ENCODE measurements around the gene DHH. TPM values are rescaled to one million over a fixed set of nuclear protein-coding genes. Genes with fewer than 3 reads are reported as not detected.

Gene DHH
- total RNA-seq, 1 donor from 2014 or later = 0.07 TPM

DNA sequence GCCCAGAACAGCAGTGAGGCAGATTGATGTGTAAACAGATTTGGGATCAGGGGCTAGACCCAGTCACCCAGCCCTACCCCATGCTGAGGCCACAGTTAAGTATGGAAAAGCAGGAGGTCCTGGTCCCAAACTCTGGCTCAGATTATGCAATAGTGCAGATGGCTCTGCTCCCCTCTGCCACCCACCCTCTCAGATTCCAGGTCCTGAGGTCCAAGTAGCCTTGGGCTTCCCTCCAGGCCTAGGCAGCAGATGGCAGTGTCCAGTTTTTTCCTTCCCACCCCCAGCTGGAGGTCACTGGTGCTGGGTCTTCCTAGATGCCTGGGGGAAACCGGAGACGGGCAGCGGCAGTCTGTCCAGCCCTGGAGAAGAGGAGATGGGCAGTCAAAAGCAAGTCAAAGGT is 2.8 kb upstream of the DHH start:
- no peak for DNase-seq
- H3K4me3 Mint-ChIP-seq = no peak overlapping the region
- no peaks in the 10 kb centered on the region for H3K9me3 Mint-ChIP-seq
- H3K4me1 Mint-ChIP-seq = peaks cover 13% of the 10 kb centered on the region
- no peak overlapping the region for H3K27ac Mint-ChIP-seq
- H3K27me3 Mint-ChIP-seq = peaks cover 29% of the 10 kb centered on the region
- intact Hi-C loops (cut with micrococcal nuclease) = no loop called here
- H3K36me3 Mint-ChIP-seq (ENCODE audit: low read depth) = peaks cover 36% of the 10 kb centered on the region

DNA sequence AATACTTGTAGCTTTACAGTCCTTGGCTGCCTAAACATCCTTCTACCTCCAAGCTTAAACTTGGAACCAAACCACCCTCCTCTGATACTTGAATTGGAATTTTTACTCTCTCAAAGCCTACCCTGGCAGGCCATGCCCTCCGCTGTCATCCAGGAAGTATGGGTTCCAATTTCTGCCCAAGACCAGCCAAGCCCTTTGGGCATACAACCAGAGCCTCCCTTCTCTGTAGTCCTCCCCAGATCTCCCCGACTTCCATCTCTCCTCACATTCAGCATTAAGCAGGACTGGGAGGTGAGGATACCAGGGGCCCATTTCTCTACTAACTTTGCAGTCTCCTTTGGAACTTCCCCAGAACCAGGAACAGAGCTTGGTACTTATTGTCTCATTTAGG is 369 bp upstream of the DHH start:
- intact Hi-C loops (cut with micrococcal nuclease) = loop anchor here (5.0 kb wide), 1 partner anchor 247 kb away; no protein-coding TSS in a partner anchor
- peaks cover 51% of the 10 kb centered on the region for H3K27me3 Mint-ChIP-seq
- no peaks in the 10 kb centered on the region for H3K9me3 Mint-ChIP-seq
- no peak for DNase-seq
- no peak overlapping the region for H3K4me3 Mint-ChIP-seq
- peaks cover 25% of the 10 kb centered on the region for H3K36me3 Mint-ChIP-seq (ENCODE audit: low read depth)
- no peak overlapping the region for H3K27ac Mint-ChIP-seq
- H3K4me1 Mint-ChIP-seq = peaks cover 27% of the 10 kb centered on the region

- intact Hi-C loops (cut with micrococcal nuclease) = loop anchor here (5.0 kb wide), 1 partner anchor 249 kb away; no protein-coding TSS in a partner anchor
- Mint-ChIP-seq H3K27me3 (peaks cover 55% of the 10 kb centered on the region), H3K4me3 (peak overlapping the region; percentile 26), H3K36me3 (ENCODE audit: low read depth) (peaks cover 20% of the 10 kb centered on the region), H3K9me3 (no peaks in the 10 kb centered on the region), H3K4me1 (peaks cover 32% of the 10 kb centered on the region), H3K27ac (no peak overlapping the region)
- DNase-seq = peak; percentile 65
Measured at GRCh38 chr12:49093792-49094159, 825 bp downstream of the DHH start.

- Mint-ChIP-seq H3K27me3 (peaks cover 61% of the 10 kb centered on the region), H3K4me3 (no peak overlapping the region), H3K27ac (no peak overlapping the region), H3K4me1 (peaks cover 41% of the 10 kb centered on the region), H3K36me3 (ENCODE audit: low read depth) (peaks cover 16% of the 10 kb centered on the region), H3K9me3 (no peaks in the 10 kb centered on the region)
- intact Hi-C loops (cut with micrococcal nuclease) = loop anchor here (5.0 kb wide), 1 partner anchor 249 kb away; no protein-coding TSS in a partner anchor
- DNase-seq = no peak
Measured at GRCh38 chr12:49092816-49093406, 1.7 kb downstream of the DHH start.

DNA sequence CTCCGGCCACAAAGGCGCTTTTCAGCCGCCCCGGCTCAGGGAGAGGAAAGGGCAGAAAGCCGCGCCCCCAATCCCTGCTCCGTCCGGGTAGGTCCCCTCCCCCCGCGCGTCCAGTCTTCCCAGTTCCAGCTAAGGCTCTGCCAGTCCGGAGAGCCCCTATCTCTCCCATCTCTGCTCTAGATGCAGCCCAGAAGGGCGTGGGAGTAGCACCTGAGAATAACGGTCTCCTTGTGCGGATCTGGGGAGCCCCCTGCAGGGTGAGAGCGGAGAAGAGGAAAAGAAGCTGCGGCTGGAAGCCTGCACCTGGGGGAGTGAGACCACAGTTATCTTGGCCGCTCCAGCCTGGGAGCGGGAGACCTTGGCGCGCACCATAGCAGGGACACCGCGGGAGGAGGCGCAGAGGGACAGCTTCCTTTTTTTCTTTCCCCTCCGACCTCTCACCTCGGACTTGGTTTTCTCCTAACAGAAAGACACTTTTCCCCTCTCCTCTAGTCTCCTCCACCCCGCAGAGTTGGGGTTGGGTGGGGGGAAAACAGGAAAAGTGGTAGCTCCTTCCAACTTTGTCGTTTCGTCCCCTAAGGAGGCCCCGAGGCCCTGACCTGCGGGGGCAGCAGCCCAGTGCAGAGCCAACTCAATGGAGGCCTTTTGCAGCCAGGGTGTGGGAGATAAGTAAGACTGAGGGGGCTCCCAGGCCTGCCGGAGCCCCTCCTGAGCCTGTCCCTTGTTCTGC is 2.4 kb downstream of the DHH start:
- Mint-ChIP-seq H3K4me1 (peaks cover 48% of the 10 kb centered on the region), H3K27me3 (peaks cover 61% of the 10 kb centered on the region), H3K4me3 (peak overlapping the region; percentile 68), H3K27ac (peak overlapping the region; percentile 41), H3K36me3 (ENCODE audit: low read depth) (peaks cover 14% of the 10 kb centered on the region), H3K9me3 (no peaks in the 10 kb centered on the region)
- DNase-seq = peak; percentile 87
- intact Hi-C loops (cut with micrococcal nuclease) = loop anchor here (5.0 kb wide), 1 partner anchor 250 kb away; no protein-coding TSS in a partner anchor

DNA sequence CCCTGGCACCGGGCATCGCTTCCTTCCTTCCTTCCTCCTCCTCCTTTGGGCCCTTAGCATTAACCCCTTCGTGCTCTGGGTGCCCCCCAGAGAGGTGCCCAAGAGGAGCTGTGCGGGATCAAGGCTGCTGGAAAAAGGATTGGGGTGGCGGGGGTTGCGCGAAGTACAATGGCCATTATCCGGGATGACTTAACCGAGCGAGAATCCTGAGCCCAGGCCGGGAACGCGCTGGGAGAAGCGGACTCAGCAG is 2.8 kb downstream of the DHH start:
- no peaks in the 10 kb centered on the region for H3K9me3 Mint-ChIP-seq
- peak overlapping the region; percentile 68 for H3K4me3 Mint-ChIP-seq
- H3K27me3 Mint-ChIP-seq = peaks cover 61% of the 10 kb centered on the region
- intact Hi-C loops (cut with micrococcal nuclease) = loop anchor here (1.0 to 5.0 kb wide), 3 partner anchors 95 to 251 kb away; no protein-coding TSS in a partner anchor
- peaks cover 50% of the 10 kb centered on the region for H3K4me1 Mint-ChIP-seq
- H3K36me3 Mint-ChIP-seq (ENCODE audit: low read depth) = peaks cover 14% of the 10 kb centered on the region
- no peak for DNase-seq
- peak overlapping the region; percentile 41 for H3K27ac Mint-ChIP-seq

DNA sequence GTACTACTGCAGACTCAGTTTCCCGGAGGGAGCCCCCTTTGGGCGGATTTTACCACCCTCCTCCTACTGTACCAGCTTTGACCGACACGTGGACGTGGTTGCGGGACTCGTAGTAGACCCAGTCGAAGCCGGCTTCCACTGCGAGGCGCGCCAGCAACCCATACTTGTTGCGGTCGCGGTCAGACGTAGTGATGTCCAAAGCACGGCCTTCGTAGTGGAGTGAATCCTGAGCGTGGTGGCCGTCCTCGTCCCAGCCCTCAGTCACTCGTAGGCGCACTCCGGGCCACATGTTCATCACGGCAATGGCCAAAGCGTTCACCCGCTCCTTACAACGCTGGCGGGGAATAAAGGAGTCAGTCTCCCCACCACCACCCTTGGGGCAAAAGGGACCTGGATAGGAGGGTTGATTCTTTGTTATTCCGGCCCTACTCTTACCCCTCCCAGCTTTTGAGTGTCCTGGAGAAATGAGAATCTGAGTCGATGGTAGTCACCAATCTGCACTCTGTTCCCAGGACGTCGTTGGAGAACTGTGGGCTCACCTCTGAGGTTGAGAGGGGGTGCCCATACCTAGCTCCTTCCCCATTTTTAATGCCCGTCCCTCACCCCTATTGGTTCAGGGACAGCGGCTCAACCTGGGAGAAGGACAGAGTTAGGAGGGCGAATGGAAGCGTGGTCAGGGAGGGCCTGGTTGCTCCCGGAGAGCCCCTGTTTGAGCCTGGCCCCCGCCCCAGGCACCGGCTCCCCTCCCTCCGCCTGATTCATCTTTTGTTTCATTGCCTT is 3.4 kb downstream of the DHH start:
- intact Hi-C loops (cut with micrococcal nuclease) = loop anchor here (1.0 to 5.0 kb wide), 3 partner anchors 94 to 251 kb away; no protein-coding TSS in a partner anchor
- Mint-ChIP-seq H3K4me1 (peaks cover 50% of the 10 kb centered on the region), H3K27ac (no peak overlapping the region), H3K36me3 (ENCODE audit: low read depth) (peaks cover 11% of the 10 kb centered on the region), H3K4me3 (peak overlapping the region; percentile 68), H3K9me3 (no peaks in the 10 kb centered on the region), H3K27me3 (peaks cover 61% of the 10 kb centered on the region)
- DNase-seq = peak; percentile 63

- peak; percentile 84 for DNase-seq
- Mint-ChIP-seq H3K27me3 (peaks cover 53% of the 10 kb centered on the region), H3K4me3 (peak overlapping the region; percentile 80), H3K27ac (peak overlapping the region; percentile 63), H3K4me1 (peaks cover 50% of the 10 kb centered on the region), H3K36me3 (ENCODE audit: low read depth) (peaks cover 2% of the 10 kb centered on the region), H3K9me3 (no peaks in the 10 kb centered on the region)
- intact Hi-C loops (cut with micrococcal nuclease) = loop anchor here (2.0 to 5.0 kb wide), 3 partner anchors 21 to 252 kb away; partner anchors contain the start of gene LMBR1L
Measured at GRCh38 chr12:49089821-49090773, 4.5 kb downstream of the DHH start.

GRCh38 chr12:49088932-49089330 is 5.7 kb downstream of the DHH start:
- no peak for DNase-seq
- intact Hi-C loops (cut with micrococcal nuclease) = loop anchor here (1.0 to 2.0 kb wide), 4 partner anchors 22 to 146 kb away; partner anchors contain the start of gene LMBR1L
- H3K27ac Mint-ChIP-seq = no peak overlapping the region
- H3K27me3 Mint-ChIP-seq = peaks cover 48% of the 10 kb centered on the region
- no peaks in the 10 kb centered on the region for H3K9me3 Mint-ChIP-seq
- peak overlapping the region; percentile 39 for H3K4me3 Mint-ChIP-seq
- H3K36me3 Mint-ChIP-seq (ENCODE audit: low read depth) = no peaks in the 10 kb centered on the region
- H3K4me1 Mint-ChIP-seq = peaks cover 45% of the 10 kb centered on the region

DNA sequence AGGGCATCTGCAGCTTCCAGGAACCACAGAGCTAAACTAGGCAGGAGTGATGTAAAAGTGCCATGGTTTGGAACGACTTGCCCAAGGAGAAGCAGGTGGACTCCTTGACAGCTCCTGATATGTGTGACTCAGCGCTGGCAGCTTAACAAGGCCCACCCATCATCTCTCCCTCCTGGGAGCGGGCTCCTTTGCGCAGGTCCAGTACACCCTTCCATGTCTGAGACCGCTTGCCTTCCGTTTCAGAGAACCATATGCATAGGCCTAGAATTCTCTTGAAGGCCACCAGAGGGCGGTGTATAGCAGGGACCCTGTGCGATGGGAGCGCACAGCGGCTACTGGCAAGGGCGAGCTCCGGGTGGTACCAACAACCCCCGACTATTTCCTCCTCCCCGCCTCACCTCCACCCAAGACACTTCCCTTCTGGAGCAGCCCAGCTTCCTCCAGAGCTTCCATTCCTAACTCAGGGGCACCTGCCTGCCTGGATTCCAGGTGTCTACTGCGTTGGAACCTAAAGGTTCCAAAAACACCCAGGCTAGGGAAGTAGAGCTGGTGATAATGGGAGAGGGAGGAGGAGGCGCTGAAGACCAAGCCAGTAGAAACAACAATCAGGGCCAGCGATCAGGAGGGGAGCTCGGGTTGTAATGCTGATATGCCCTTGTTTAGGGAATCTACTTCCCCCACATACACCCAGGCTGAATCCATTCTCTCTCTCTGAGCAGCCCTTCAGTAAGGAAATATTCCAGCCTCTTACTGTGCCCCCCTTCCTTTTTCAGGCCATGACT is 6.3 kb downstream of the DHH start:
- Mint-ChIP-seq H3K4me3 (peak overlapping the region; percentile 39), H3K9me3 (no peaks in the 10 kb centered on the region), H3K27me3 (peaks cover 42% of the 10 kb centered on the region), H3K27ac (no peak overlapping the region), H3K4me1 (peaks cover 40% of the 10 kb centered on the region), H3K36me3 (ENCODE audit: low read depth) (no peaks in the 10 kb centered on the region)
- intact Hi-C loops (cut with micrococcal nuclease) = loop anchor here (1.0 to 2.0 kb wide), 4 partner anchors 22 to 147 kb away; partner anchors contain the start of gene LMBR1L
- DNase-seq = peak; percentile 92

DNA sequence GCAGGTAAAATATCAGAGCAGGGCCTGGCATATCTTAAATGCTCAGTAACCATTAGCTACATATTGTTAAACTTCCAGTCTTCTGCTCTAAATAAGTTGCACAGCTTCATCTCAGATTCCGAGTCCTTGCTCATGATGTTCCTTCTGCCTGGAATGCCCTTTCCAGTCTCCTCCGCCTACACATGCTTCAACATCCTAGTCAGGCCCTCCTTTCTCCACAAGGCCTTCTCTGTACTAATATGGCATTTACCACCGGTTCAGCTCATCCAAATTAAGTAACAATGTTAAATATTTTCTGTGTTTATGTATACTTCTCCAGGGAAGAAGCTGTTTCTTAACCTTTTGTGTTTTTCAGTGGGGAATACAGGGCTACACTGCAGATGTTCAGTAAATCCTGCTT is 8.5 kb downstream of the DHH start:
- no peaks in the 10 kb centered on the region for H3K36me3 Mint-ChIP-seq (ENCODE audit: low read depth)
- DNase-seq = no peak
- no peak overlapping the region for H3K27ac Mint-ChIP-seq
- peaks cover 22% of the 10 kb centered on the region for H3K27me3 Mint-ChIP-seq
- H3K4me3 Mint-ChIP-seq = no peak overlapping the region
- peaks cover 30% of the 10 kb centered on the region for H3K4me1 Mint-ChIP-seq
- no peaks in the 10 kb centered on the region for H3K9me3 Mint-ChIP-seq
- intact Hi-C loops (cut with micrococcal nuclease) = no loop called here

DNA sequence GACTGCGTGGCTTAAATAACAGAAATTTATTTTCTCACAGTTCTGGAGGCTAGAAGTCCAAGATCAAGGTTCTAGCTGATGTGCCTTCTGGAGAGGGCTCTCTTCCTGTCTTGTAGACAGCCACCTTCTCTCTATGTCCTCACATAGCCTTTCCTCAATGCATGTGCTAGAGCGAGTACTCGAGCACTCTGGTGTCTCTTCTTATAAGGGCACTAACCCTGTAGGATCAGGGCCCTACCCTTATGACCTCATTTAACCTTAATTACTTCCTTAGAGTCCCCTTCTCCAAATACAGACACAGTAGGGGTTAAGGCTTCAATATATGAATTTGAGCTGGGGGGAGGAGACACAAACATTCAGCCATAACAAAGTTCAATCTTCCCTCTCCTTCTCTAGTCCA is 10.2 kb downstream of the DHH start:
- Mint-ChIP-seq H3K27me3 (peaks cover 16% of the 10 kb centered on the region), H3K36me3 (ENCODE audit: low read depth) (no peaks in the 10 kb centered on the region), H3K4me3 (no peak overlapping the region), H3K4me1 (peaks cover 19% of the 10 kb centered on the region), H3K9me3 (no peaks in the 10 kb centered on the region), H3K27ac (no peak overlapping the region)
- no peak for DNase-seq
- intact Hi-C loops (cut with micrococcal nuclease) = no loop called here

Measured in activated CD4-positive, alpha-beta T cell treated with anti-CD3 and anti-CD28 coated beads, Interleukin-2, amount 10 ng/mL, durations not matched to agents 24 days and 14 days (primary cell).